Measurements from ENCODE around the gene SLC17A3.

SLC17A3 gene

GRCh38 chr6:25874118-25874517, at the start of gene SLC17A3:
TSS of gene SLC17A3 (minus strand) at chr6:25874243. CDS start at chr6:25868387, 5,856 bp downstream.
- DNase-seq (ENCODE audit: low read depth in 2 of 2, low spot score in 1 of 2) = no peak

- DNase-seq (ENCODE audit: low read depth in 2 of 2, low spot score in 1 of 2) = no peak
These were observed 48.3 kb upstream of the SLC17A3 start for GRCh38 chr6:25922301-25922700.

- DNase-seq (ENCODE audit: low read depth in 2 of 2, low spot score in 1 of 2) = no peak
These were observed 47.6 kb upstream of the SLC17A3 start for GRCh38 chr6:25921525-25922203.

- DNase-seq (ENCODE audit: low read depth in 2 of 2, low spot score in 1 of 2) = no peak
These were observed 45.6 kb upstream of the SLC17A3 start for GRCh38 chr6:25919657-25920056.

- no peak for DNase-seq (ENCODE audit: low read depth in 2 of 2, low spot score in 1 of 2)
These were observed 44.1 kb upstream of the SLC17A3 start for GRCh38 chr6:25918083-25918683.

- no peak for DNase-seq (ENCODE audit: low read depth in 2 of 2, low spot score in 1 of 2)
These were observed 42.9 kb upstream of the SLC17A3 start for GRCh38 chr6:25916789-25917490.

- DNase-seq (ENCODE audit: low read depth in 2 of 2, low spot score in 1 of 2) = no peak
These were observed 42.3 kb upstream of the SLC17A3 start for GRCh38 chr6:25916330-25916729.

- no peak for DNase-seq (ENCODE audit: low read depth in 2 of 2, low spot score in 1 of 2)
These were observed 39.7 kb upstream of the SLC17A3 start for GRCh38 chr6:25913741-25914140.

- DNase-seq (ENCODE audit: low read depth in 2 of 2, low spot score in 1 of 2) = no peak
These were observed 37.3 kb upstream of the SLC17A3 start for GRCh38 chr6:25911351-25911750.

- DNase-seq (ENCODE audit: low read depth in 2 of 2, low spot score in 1 of 2) = no peak
These were observed 33.5 kb upstream of the SLC17A3 start for GRCh38 chr6:25907475-25908014.

GRCh38 chr6:25903467-25904099, 29.5 kb upstream of the SLC17A3 start:
- no peak for DNase-seq (ENCODE audit: low read depth in 2 of 2, low spot score in 1 of 2)

- no peak for DNase-seq (ENCODE audit: low read depth in 2 of 2, low spot score in 1 of 2)
These were observed 28.0 kb upstream of the SLC17A3 start for GRCh38 chr6:25902071-25902470.

GRCh38 chr6:25900843-25901242, 26.8 kb upstream of the SLC17A3 start:
- no peak for DNase-seq (ENCODE audit: low read depth in 2 of 2, low spot score in 1 of 2)

GRCh38 chr6:25899580-25900408, 25.8 kb upstream of the SLC17A3 start:
- no peak for DNase-seq (ENCODE audit: low read depth in 2 of 2, low spot score in 1 of 2)

GRCh38 chr6:25899123-25899522, 25.1 kb upstream of the SLC17A3 start:
- no peak for DNase-seq (ENCODE audit: low read depth in 2 of 2, low spot score in 1 of 2)

GRCh38 chr6:25898289-25898977, 24.4 kb upstream of the SLC17A3 start:
- no peak for DNase-seq (ENCODE audit: low read depth in 2 of 2, low spot score in 1 of 2)

GRCh38 chr6:25896252-25896651, 22.2 kb upstream of the SLC17A3 start:
- DNase-seq (ENCODE audit: low read depth in 2 of 2, low spot score in 1 of 2) = no peak

- no peak for DNase-seq (ENCODE audit: low read depth in 2 of 2, low spot score in 1 of 2)
These were observed 21.7 kb upstream of the SLC17A3 start for GRCh38 chr6:25895771-25896170.

GRCh38 chr6:25893778-25894177, 19.7 kb upstream of the SLC17A3 start:
- no peak for DNase-seq (ENCODE audit: low read depth in 2 of 2, low spot score in 1 of 2)

GRCh38 chr6:25892877-25893276, 18.8 kb upstream of the SLC17A3 start:
- no peak for DNase-seq (ENCODE audit: low read depth in 2 of 2, low spot score in 1 of 2)

Data from stimulated activated CD8-positive, alpha-beta memory T cell treated with anti-CD3 and anti-CD28 coated beads, Interleukin-4, amount 100 ng/mL, for 4 hours (primary cell).